Measurements from ENCODE around the gene CCDC74B.
"Not testable (repeated sequence)": the region's sequence is repeated elsewhere in the genome, so short reads cannot be mapped to it uniquely, and the experiment has no call there.

CCDC74B gene

GRCh38 chr2:130148515-130148914 lies 3.6 kb upstream of the CCDC74B start:
- H3K4me1 ChIP-seq (ENCODE audit: control insufficient read depth, insufficient read depth, low read length); H3K9me3 ChIP-seq (ENCODE audit: control insufficient read depth, insufficient read depth, low read depth, low read length); CTCF ChIA-PET; POLR2A ChIA-PET; H3K27ac ChIP-seq (ENCODE audit: extremely low read depth, low read depth, low read length); H3K4me3 ChIP-seq (ENCODE audit: low read depth, low read length): not testable (repeated sequence)
- peaks cover 0 to 23% of the 10 kb centered on the region in 2 experiments; a peak in 1 of 3 replicates for H3K36me3 ChIP-seq (ENCODE audit: control insufficient read depth in 2 of 2, insufficient read depth in 1 of 2, low read length in 2 of 2)
- TF ChIP-seq ZNF10 (tag by site-specific recombination; IDR thresholded peaks at IDR 0.05) = peak; percentile 87

DNA sequence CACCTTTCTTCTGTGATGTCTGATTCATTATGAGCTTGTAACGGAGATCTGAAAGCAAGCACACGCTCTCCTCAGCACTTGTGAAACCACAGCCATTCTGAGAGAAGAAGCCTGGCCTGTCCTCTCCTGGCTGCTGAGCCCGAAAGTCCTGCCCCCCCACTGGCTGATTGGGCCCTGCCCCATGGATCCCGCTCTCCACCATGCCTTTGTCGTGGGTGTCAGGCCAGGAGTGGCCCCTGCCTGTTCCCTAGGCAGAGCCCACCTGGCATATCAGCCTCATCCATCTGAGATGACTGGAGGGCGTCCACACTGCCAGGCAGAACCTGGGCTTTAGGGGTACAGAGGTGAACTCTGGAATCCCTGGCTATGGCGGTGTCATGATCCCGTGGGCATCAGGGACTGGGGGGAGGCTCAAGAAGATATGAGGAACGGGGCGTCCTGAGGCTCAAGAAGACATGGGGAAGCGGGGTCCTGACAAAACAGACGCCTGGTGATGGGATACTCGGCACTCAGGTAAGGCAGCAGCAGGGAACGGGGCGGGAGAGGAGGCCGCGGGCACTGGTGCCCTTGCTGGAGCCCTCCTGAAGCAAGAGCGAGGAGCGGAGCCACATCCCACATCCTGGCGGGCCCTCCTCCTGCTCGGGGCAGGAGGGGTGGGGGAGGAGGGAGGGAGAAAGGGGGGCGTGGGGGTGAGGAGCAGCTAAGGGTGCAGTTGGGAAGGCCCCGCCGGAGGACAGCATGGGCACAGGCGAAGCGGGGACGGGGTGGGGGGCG lies 1.5 kb downstream of the CCDC74B start:
- H3K36me3 ChIP-seq (ENCODE audit: control insufficient read depth in 2 of 2, insufficient read depth in 1 of 2, low read length in 2 of 2); CTCF ChIA-PET; H3K9me3 ChIP-seq (ENCODE audit: control insufficient read depth, insufficient read depth, low read depth, low read length); H3K27ac ChIP-seq (ENCODE audit: extremely low read depth, low read depth, low read length); H3K4me3 ChIP-seq (ENCODE audit: low read depth, low read length); POLR2A ChIA-PET; H3K4me1 ChIP-seq (ENCODE audit: control insufficient read depth, insufficient read depth, low read length): not testable (repeated sequence)

DNA sequence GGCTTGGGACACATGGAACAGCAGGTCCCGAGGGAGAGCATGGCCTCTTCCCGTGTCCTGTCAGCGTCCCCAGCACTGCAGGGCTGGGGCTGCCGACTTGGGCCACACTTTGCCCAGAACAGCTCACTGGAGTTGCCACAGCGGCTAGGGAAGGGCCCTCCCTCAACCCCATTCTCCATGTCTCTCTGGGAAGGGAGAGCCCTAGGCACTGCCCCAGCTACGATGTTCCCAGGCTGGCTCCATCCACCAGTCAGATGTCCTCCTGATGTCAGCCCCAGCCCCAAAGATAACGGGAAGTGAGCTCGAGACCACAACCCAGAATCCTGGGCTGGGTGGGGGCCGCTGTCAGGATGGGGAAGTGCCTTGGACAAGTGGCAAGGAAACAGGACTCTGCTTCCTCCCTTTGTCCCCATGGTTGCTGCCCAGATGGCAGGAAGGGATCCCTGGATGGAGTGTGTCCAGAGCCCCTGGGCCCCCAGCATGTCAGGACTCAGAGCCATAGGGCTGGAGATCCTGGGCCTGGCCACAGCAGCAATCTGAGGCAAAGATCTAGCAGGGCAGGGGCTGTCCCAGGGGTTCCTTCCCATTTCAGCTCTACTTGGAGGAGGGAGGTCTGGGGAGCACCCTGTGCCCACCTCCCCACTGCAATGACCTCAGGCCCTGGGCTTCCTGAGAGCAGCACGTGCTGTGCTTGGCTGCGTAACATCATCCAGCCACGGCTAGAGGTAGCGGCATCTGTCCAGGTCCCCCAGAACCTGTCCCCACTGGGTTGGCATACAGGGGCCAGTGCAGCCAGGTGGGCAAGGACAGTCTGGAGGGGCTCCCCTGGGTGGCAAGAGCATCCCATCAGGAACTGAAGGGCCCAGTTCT lies 2.3 kb downstream of the CCDC74B start:
- POLR2A ChIA-PET; CTCF ChIA-PET; H3K27ac ChIP-seq (ENCODE audit: extremely low read depth, low read depth, low read length); H3K9me3 ChIP-seq (ENCODE audit: control insufficient read depth, insufficient read depth, low read depth, low read length); H3K4me3 ChIP-seq (ENCODE audit: low read depth, low read length); H3K36me3 ChIP-seq (ENCODE audit: control insufficient read depth in 2 of 2, insufficient read depth in 1 of 2, low read length in 2 of 2); H3K4me1 ChIP-seq (ENCODE audit: control insufficient read depth, insufficient read depth, low read length): not testable (repeated sequence)

- POLR2A ChIA-PET; H3K9me3 ChIP-seq (ENCODE audit: control insufficient read depth, insufficient read depth, low read depth, low read length); H3K36me3 ChIP-seq (ENCODE audit: control insufficient read depth in 2 of 2, insufficient read depth in 1 of 2, low read length in 2 of 2); H3K27ac ChIP-seq (ENCODE audit: extremely low read depth, low read depth, low read length); CTCF ChIA-PET; H3K4me1 ChIP-seq (ENCODE audit: control insufficient read depth, insufficient read depth, low read length); H3K4me3 ChIP-seq (ENCODE audit: low read depth, low read length): not testable (repeated sequence)
Measured at GRCh38 chr2:130141645-130142370, 3.1 kb downstream of the CCDC74B start.

GRCh38 chr2:130141002-130141401 lies 3.9 kb downstream of the CCDC74B start:
- H3K36me3 ChIP-seq (ENCODE audit: control insufficient read depth in 2 of 2, insufficient read depth in 1 of 2, low read length in 2 of 2); POLR2A ChIA-PET; CTCF ChIA-PET; H3K9me3 ChIP-seq (ENCODE audit: control insufficient read depth, insufficient read depth, low read depth, low read length); H3K4me1 ChIP-seq (ENCODE audit: control insufficient read depth, insufficient read depth, low read length); H3K27ac ChIP-seq (ENCODE audit: extremely low read depth, low read depth, low read length); H3K4me3 ChIP-seq (ENCODE audit: low read depth, low read length): not testable (repeated sequence)

- H3K36me3 ChIP-seq (ENCODE audit: control insufficient read depth in 2 of 2, insufficient read depth in 1 of 2, low read length in 2 of 2); POLR2A ChIA-PET; H3K4me1 ChIP-seq (ENCODE audit: control insufficient read depth, insufficient read depth, low read length); H3K4me3 ChIP-seq (ENCODE audit: low read depth, low read length); H3K27ac ChIP-seq (ENCODE audit: extremely low read depth, low read depth, low read length); CTCF ChIA-PET; H3K9me3 ChIP-seq (ENCODE audit: control insufficient read depth, insufficient read depth, low read depth, low read length): not testable (repeated sequence)
Measured at GRCh38 chr2:130140516-130140915, 4.4 kb downstream of the CCDC74B start.

DNA sequence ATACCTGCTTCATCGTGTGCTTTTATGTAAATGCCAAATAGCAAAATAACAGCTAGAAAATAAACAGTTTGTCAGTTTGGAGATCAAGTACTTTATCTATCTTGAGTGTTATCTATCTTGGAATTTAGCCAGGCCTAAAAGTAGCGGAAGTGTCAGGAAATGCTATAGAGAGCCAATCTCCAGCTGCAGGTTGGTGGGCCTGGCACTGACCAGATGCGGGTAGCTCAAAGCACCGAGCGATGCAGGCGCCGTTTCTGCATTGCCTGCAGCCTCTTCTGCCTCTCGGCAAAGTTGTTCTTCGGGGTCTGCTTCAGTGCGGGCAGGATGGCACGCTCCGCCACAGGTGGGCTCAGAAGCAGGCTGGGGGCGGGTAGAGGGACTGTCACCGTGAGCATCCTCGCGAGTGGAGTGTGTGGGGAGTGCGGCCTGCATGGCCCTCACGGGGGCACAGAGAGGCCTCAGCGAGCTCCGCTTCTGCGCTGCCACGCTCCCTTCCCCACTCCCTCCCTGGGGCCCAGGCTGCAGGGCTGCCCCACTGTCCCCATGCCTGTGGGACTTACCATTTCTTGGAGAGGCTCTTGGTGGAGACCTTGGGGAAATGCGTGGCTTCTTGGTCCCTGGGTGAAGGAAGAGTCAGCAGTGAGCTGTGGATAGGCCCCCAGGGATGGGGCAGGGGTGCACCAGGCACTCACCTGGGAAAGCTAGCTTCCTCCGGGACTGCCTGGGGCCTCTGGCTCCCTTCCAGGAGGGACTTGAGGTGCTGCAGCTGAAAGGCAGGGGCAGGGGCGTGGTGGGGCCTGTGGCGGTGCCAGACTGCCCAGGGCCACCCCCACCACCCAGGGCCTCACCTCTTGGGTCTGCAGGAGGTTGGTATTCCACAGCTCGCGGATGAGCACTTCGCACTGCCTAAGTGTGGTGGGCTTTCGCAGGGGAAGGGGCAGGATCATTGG lies 5.3 kb downstream of the CCDC74B start:
- POLR2A ChIA-PET; H3K36me3 ChIP-seq (ENCODE audit: control insufficient read depth in 2 of 2, insufficient read depth in 1 of 2, low read length in 2 of 2); H3K4me3 ChIP-seq (ENCODE audit: low read depth, low read length); H3K9me3 ChIP-seq (ENCODE audit: control insufficient read depth, insufficient read depth, low read depth, low read length); H3K27ac ChIP-seq (ENCODE audit: extremely low read depth, low read depth, low read length); H3K4me1 ChIP-seq (ENCODE audit: control insufficient read depth, insufficient read depth, low read length): not testable (repeated sequence)
- CTCF ChIA-PET = interaction anchor here (0.7 kb wide), 1 partner anchor 203 kb away, joined by 3 read pairs; no protein-coding TSS in a partner anchor

- H3K9me3 ChIP-seq (ENCODE audit: control insufficient read depth, insufficient read depth, low read depth, low read length); POLR2A ChIA-PET: not testable (repeated sequence)
- CTCF ChIA-PET = interaction anchor here (0.7 kb wide), 1 partner anchor 202 kb away, joined by 3 read pairs; no protein-coding TSS in a partner anchor
Measured at GRCh38 chr2:130138841-130139251, 6.1 kb downstream of the CCDC74B start.

GRCh38 chr2:130138326-130138725 lies 6.6 kb downstream of the CCDC74B start:
- H3K9me3 ChIP-seq (ENCODE audit: control insufficient read depth, insufficient read depth, low read depth, low read length); CTCF ChIA-PET; H3K27ac ChIP-seq (ENCODE audit: extremely low read depth, low read depth, low read length); H3K4me3 ChIP-seq (ENCODE audit: low read depth, low read length); H3K36me3 ChIP-seq (ENCODE audit: control insufficient read depth in 2 of 2, insufficient read depth in 1 of 2, low read length in 2 of 2); POLR2A ChIA-PET; H3K4me1 ChIP-seq (ENCODE audit: control insufficient read depth, insufficient read depth, low read length): not testable (repeated sequence)

More at GRCh38 chr2:130138841-130139251, 6.1 kb downstream of the CCDC74B start:
- H3K4me1 ChIP-seq (ENCODE audit: control insufficient read depth, insufficient read depth, low read length); H3K4me3 ChIP-seq (ENCODE audit: low read depth, low read length); H3K36me3 ChIP-seq (ENCODE audit: control insufficient read depth in 2 of 2, insufficient read depth in 1 of 2, low read length in 2 of 2); H3K27ac ChIP-seq (ENCODE audit: extremely low read depth, low read depth, low read length): not testable (repeated sequence)

DNA sequence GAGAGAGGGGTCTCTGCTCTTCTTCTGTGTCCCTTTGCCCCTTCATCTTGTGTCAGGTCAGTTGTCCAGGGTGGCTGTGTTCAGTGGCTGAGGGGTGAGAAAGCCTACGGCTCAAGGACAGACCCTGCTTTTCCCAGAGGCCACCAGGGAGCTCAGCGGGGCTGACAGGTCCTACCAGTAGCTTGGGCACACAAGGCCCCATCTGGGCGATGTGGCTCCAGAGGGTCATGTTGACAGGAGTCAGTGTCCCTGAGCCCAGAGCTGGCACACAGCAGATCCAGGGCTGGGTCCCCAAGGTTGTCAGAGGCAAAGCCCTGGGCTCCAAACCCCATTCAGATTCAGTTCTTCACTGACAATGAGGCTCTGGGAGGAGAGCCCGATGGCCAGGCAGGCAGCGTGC lies 7.8 kb downstream of the CCDC74B start:
- CTCF ChIA-PET; POLR2A ChIA-PET; H3K4me1 ChIP-seq (ENCODE audit: control insufficient read depth, insufficient read depth, low read length); H3K9me3 ChIP-seq (ENCODE audit: control insufficient read depth, insufficient read depth, low read depth, low read length); H3K4me3 ChIP-seq (ENCODE audit: low read depth, low read length); H3K36me3 ChIP-seq (ENCODE audit: control insufficient read depth in 2 of 2, insufficient read depth in 1 of 2, low read length in 2 of 2); H3K27ac ChIP-seq (ENCODE audit: extremely low read depth, low read depth, low read length): not testable (repeated sequence)

All from HEK293 (cell line).